Endothelial cell of umbilical vein (primary cell): ENCODE measurements around the gene SLC41A3. TPM values are rescaled to one million over a fixed set of nuclear protein-coding genes. Genes with fewer than 3 reads are reported as not detected.

Experiments
- BruUV-seq: library from RNA; stranded (reverse); fragments of 400-500 nt; replicated peaks from 2 replicates; lab custom pipeline; 2021; lab: Mats Ljungman, UMichigan
- CTCF ChIA-PET: fragments of 300-600, 350-600 bp; sonication (Branson Sonifier 250); formaldehyde crosslinking; loops from one replicate; lab custom pipeline; 2021; ENCODE audit warnings: antibody characterized with exemption, inconsistent platforms; lab: Charles Lee
- POLR2A ChIA-PET: fragments of 300-600, 350-600 bp; sonication (Branson Sonifier 250); formaldehyde crosslinking; loops from one replicate; lab custom pipeline; 2021; ENCODE audit warnings: antibody characterized with exemption, inconsistent platforms; lab: Charles Lee
- DNase-seq: peaks from one replicate; pipeline ENCODE4 v3.0.0-alpha.2; 2011; ENCODE audit warnings: low read depth, low spot score
- FAIRE-seq: peaks from 2 replicates; lab custom pipeline; 2011; peaks lifted over from hg19 to GRCh38; lab: Jason Lieb, UNC
- H2AFZ ChIP-seq: 2 replicates; pipeline ENCODE4 v1.6.0; 2012; ENCODE audit warnings: low read depth, low read length, control low read depth, inconsistent platforms
- H3K27ac ChIP-seq: 2 replicates; pipeline ENCODE4 v1.5.1; 2011; ENCODE audit warnings: low read depth, mild to moderate bottlenecking, control low read depth, low read length, moderate library complexity; ENCODE audit not compliant: insufficient read depth
- H3K27me3 ChIP-seq, 2 experiments: 2 replicates each; pipeline versions ENCODE4 v1.6.0 to v1.6.1; 2011; ENCODE audit warnings: low read length in 2 of 2, mixed read lengths in 1 of 2; ENCODE audit not compliant: control insufficient read depth in 2 of 2, insufficient read depth in 2 of 2
- H3K36me3 ChIP-seq, 2 experiments: 2 replicates in 1 of 2; 3 replicates in 1 of 2; pipeline ENCODE4 v1.5.1; 2011; ENCODE audit warnings: low read length in 2 of 2, mild to moderate bottlenecking in 1 of 2, moderate library complexity in 1 of 2; ENCODE audit not compliant: control insufficient read depth in 2 of 2, insufficient read depth in 2 of 2; ENCODE audit errors: extremely low read depth in 1 of 2
- H3K4me1 ChIP-seq: 3 replicates; pipeline ENCODE4 v1.5.1; 2011; ENCODE audit warnings: mild to moderate bottlenecking, low read length; ENCODE audit not compliant: control insufficient read depth, insufficient read depth; ENCODE audit errors: extremely low read depth
- H3K4me2 ChIP-seq: 2 replicates; pipeline ENCODE4 v1.6.1; 2011; ENCODE audit warnings: low read length, control low read depth, mixed read lengths; ENCODE audit not compliant: insufficient read depth
- H3K4me3 ChIP-seq, 3 experiments: fragments of 200-600 bp in 1 of 3; sonication (generic), shearing (Covaris generic) in 1 of 3; replicated peaks in 1 of 3; 2 replicates each; pipeline ENCODE4 v1.5.1; 2011 to 2016; ENCODE audit warnings: control low read depth in 3 of 3, low read length in 3 of 3, mild to moderate bottlenecking in 2 of 3, inconsistent platforms in 1 of 3, low read depth in 1 of 3, moderate library complexity in 1 of 3; ENCODE audit not compliant: insufficient read depth in 1 of 3
- H3K79me2 ChIP-seq: 2 replicates; pipeline ENCODE4 v1.6.0; 2012; ENCODE audit warnings: low read length, inconsistent platforms; ENCODE audit not compliant: control insufficient read depth, insufficient read depth
- H3K9ac ChIP-seq: replicated peaks from 2 replicates; pipeline ENCODE3; 2011; ENCODE audit warnings: low read length, control low read depth; ENCODE audit not compliant: insufficient read depth; ENCODE audit errors: extremely low read depth
- H3K9me1 ChIP-seq: replicated peaks from 3 replicates; pipeline ENCODE4 v1.6.0; 2011; ENCODE audit warnings: mild to moderate bottlenecking, low read length; ENCODE audit not compliant: control insufficient read depth, insufficient read depth; ENCODE audit errors: extremely low read depth
- H3K9me3 ChIP-seq: replicated peaks from 2 replicates; pipeline ENCODE4 v1.5.1; 2012; ENCODE audit warnings: low read length, inconsistent platforms; ENCODE audit not compliant: control insufficient read depth, insufficient read depth
- H4K20me1 ChIP-seq: replicated peaks from 2 replicates; pipeline ENCODE3; 2011; ENCODE audit warnings: mild to moderate bottlenecking, low read length; ENCODE audit not compliant: control insufficient read depth, insufficient read depth; ENCODE audit errors: extremely low read depth
- CTCF ChIP-seq, 2 donors: IDR thresholded peaks; 1 replicate in 1 of 2; 2 replicates in 1 of 2; pipeline ENCODE4 v1.5.1; 2011; ENCODE audit warnings: low read length in 2 of 2, mild to moderate bottlenecking in 2 of 2, moderate library complexity in 2 of 2, control low read depth in 1 of 2, inconsistent platforms in 1 of 2, low read depth in 1 of 2; ENCODE audit not compliant: insufficient read depth in 1 of 2; ENCODE audit errors: extremely low read depth in 1 of 2
- EZH2 ChIP-seq: IDR thresholded peaks from 2 replicates; pipeline ENCODE4 v1.6.1; 2012; ENCODE audit warnings: borderline replicate concordance, low read depth, mild to moderate bottlenecking, moderate library complexity, low read length, inconsistent platforms; ENCODE audit not compliant: severe bottlenecking
- FOS ChIP-seq: IDR thresholded peaks from 2 replicates; pipeline ENCODE4 v1.6.1; 2011; ENCODE audit warnings: mild to moderate bottlenecking, low read length, moderate library complexity, borderline replicate concordance; ENCODE audit not compliant: insufficient read depth
- GATA2 ChIP-seq: IDR thresholded peaks from 2 replicates; pipeline ENCODE4 v1.7.0; 2011; ENCODE audit warnings: low read depth, mild to moderate bottlenecking, moderate library complexity, mixed read lengths, low read length; ENCODE audit not compliant: insufficient read length, insufficient read depth
- JUN ChIP-seq: IDR thresholded peaks from 2 replicates; pipeline ENCODE4 v1.6.1; 2011; ENCODE audit warnings: borderline replicate concordance, low read depth; ENCODE audit not compliant: insufficient read length, insufficient read depth
- MAX ChIP-seq: IDR thresholded peaks from 2 replicates; pipeline ENCODE4 v1.6.1; 2011; ENCODE audit not compliant: insufficient read depth, insufficient read length
- MYC ChIP-seq: IDR thresholded peaks from one replicate; pipeline ENCODE4 v1.6.1; 2011; ENCODE audit warnings: mild to moderate bottlenecking, low read depth, low read length
- POLR2A ChIP-seq: IDR thresholded peaks from 2 replicates; pipeline ENCODE4 v1.6.1; 2012; ENCODE audit warnings: low read depth, mild to moderate bottlenecking, control low read depth, low read length
- POLR2AphosphoS5 ChIP-seq: IDR thresholded peaks from 2 replicates; pipeline ENCODE4 v1.6.1; 2012; ENCODE audit warnings: low read depth, mild to moderate bottlenecking, control low read depth, low read length, moderate library complexity; ENCODE audit not compliant: insufficient read depth
- dilution Hi-C: fragments of 300-500 bp; cut with MboI; formaldehyde crosslinking; loops from one replicate; pipeline ENCODE4 v1.15.0; 2019; ENCODE audit warnings: low sequenced_read_pairs; ENCODE audit not compliant: extremely low pct_ligation_motif_present
- intact Hi-C: fragments of 100-400 bp; cut with micrococcal nuclease; formaldehyde crosslinking; loops from one replicate; pipeline ENCODE4 v1.10.0; 2022
- polyA plus RNA-seq, 4 experiments: library from polyadenylated mRNA; depleted of rRNA in 3 of 4; stranded (reverse) in 3 of 4; unstranded in 1 of 4; fragments of >200 nt; gene quantifications; 2 replicates each; pipeline versions ENCODE4 v1.2.1 to v1.2.3, GENCODE V29; 2011 to 2012; ENCODE audit warnings: missing spikeins in 1 of 4
- total RNA-seq: library from RNA; stranded (reverse); gene quantifications from 2 replicates; pipeline ENCODE4 v1.2.3, GENCODE V29; 2021

SLC41A3 gene
- total and polyA plus RNA-seq, 2 donors (not counting 3 experiments of a cell fraction or from before 2014, with no cell fraction given), result 52.5 to 118 TPM

GRCh38 chr3:126018995-126019394, 64.9 kb downstream of the SLC41A3 start:
- no peak overlapping the region for H3K4me3 ChIP-seq
- no TSS peak for BruUV-seq
- H3K79me2 ChIP-seq, result no peaks in the 10 kb centered on the region
- no peak overlapping the region for H3K4me2 ChIP-seq
- ChIA-PET CTCF (no interaction called here), POLR2A (no interaction called here)
- no peak overlapping the region for H3K27ac ChIP-seq
- dilution Hi-C loops, result no loop called here
- no peak overlapping the region for H3K9ac ChIP-seq
- H3K27me3 ChIP-seq, result no peaks in the 10 kb centered on the region
- H3K36me3 ChIP-seq, result peaks cover 0 to 6% of the 10 kb centered on the region in 2 experiments
- no peak overlapping the region for H2AFZ ChIP-seq
- H3K9me1 ChIP-seq, result no peaks in the 10 kb centered on the region
- DNase-seq (no peak), FAIRE-seq (no peak)
- H3K9me3 ChIP-seq, result no peaks in the 10 kb centered on the region
- intact Hi-C loops, result no loop called here
- no peaks in the 10 kb centered on the region for H3K4me1 ChIP-seq
- no peak for TF ChIP-seq JUN
- no peak for TF ChIP-seq FOS
- no peak for TF ChIP-seq CTCF (IDR thresholded peaks at IDR 0.05; ENCODE audit: extremely low read depth in 1 of 2, insufficient read depth in 1 of 2, low read depth in 1 of 2, low read length in 2 of 2)
- no peak for TF ChIP-seq GATA2
- TF ChIP-seq EZH2, result no peak
- TF ChIP-seq POLR2AphosphoS5, result no peak
- no peak for TF ChIP-seq POLR2A
- TF ChIP-seq MAX, result no peak
- TF ChIP-seq MYC, result no peak
- H4K20me1 ChIP-seq, result no peaks in the 10 kb centered on the region
